Keratinocyte (primary cell): Measurements from ENCODE around the gene SWT1. TPM values are rescaled to one million over a fixed set of nuclear protein-coding genes. Genes with fewer than 3 reads are reported as not detected.

ENCODE experiments used
- DNase-seq: peaks from one replicate; pipeline ENCODE4 v3.0.0-alpha.2; 2011; ENCODE audit warnings: low read depth, missing footprints, low spot score
- FAIRE-seq: peaks from 2 replicates; lab custom pipeline; 2011; peaks lifted over from hg19 to GRCh38; lab: Jason Lieb, UNC
- H2AFZ ChIP-seq: 2 replicates; pipeline ENCODE4 v1.6.0; 2012; ENCODE audit warnings: low read length, control low read depth, inconsistent platforms; ENCODE audit not compliant: control insufficient read depth
- H3K27ac ChIP-seq: 2 replicates; pipeline ENCODE4 v1.5.1; 2011; ENCODE audit warnings: low read length; ENCODE audit not compliant: control insufficient read depth, insufficient read depth
- H3K27me3 ChIP-seq: 3 replicates; pipeline ENCODE4 v1.6.0; 2011; ENCODE audit warnings: low read length; ENCODE audit not compliant: control insufficient read depth, insufficient read depth; ENCODE audit errors: extremely low read depth
- H3K36me3 ChIP-seq, 2 experiments: 2 replicates in 1 of 2; 3 replicates in 1 of 2; pipeline ENCODE4 v1.5.1; 2011; ENCODE audit warnings: low read length in 2 of 2, mild to moderate bottlenecking in 1 of 2; ENCODE audit not compliant: control insufficient read depth in 2 of 2, insufficient read depth in 2 of 2; ENCODE audit errors: extremely low read depth in 1 of 2
- H3K4me1 ChIP-seq: 3 replicates; pipeline ENCODE4 v1.5.1; 2011; ENCODE audit warnings: low read length; ENCODE audit not compliant: control insufficient read depth, insufficient read depth; ENCODE audit errors: extremely low read depth
- H3K4me2 ChIP-seq: 3 replicates; pipeline ENCODE4 v1.6.0; 2011; ENCODE audit warnings: low read depth, low read length; ENCODE audit not compliant: control insufficient read depth, insufficient read depth; ENCODE audit errors: extremely low read depth
- H3K4me3 ChIP-seq, 3 experiments: fragments of 200-600 bp in 1 of 3; sonication (generic) in 1 of 3; 2 replicates in 2 of 3; 3 replicates in 1 of 3; pipeline ENCODE4 v1.5.1; 2011 to 2016; ENCODE audit warnings: low read length in 3 of 3, mild to moderate bottlenecking in 3 of 3, control low read depth in 2 of 3, inconsistent platforms in 1 of 3, low read depth in 1 of 3, mixed read lengths in 1 of 3, mixed run types in 1 of 3, moderate library complexity in 1 of 3; ENCODE audit not compliant: control insufficient read depth in 2 of 3, insufficient read depth in 2 of 3; ENCODE audit errors: extremely low read depth in 1 of 3
- H3K79me2 ChIP-seq: 2 replicates; pipeline ENCODE4 v1.6.0; 2012; ENCODE audit warnings: low read length; ENCODE audit not compliant: control insufficient read depth, insufficient read depth
- H3K9ac ChIP-seq: 3 replicates; pipeline ENCODE4 v1.6.0; 2011; ENCODE audit warnings: low read length; ENCODE audit not compliant: control insufficient read depth, insufficient read depth; ENCODE audit errors: extremely low read depth
- H3K9me1 ChIP-seq: 3 replicates; pipeline ENCODE4 v1.6.0; 2011; ENCODE audit warnings: low read length; ENCODE audit not compliant: control insufficient read depth, insufficient read depth; ENCODE audit errors: extremely low read depth
- H3K9me3 ChIP-seq: 2 replicates; pipeline ENCODE4 v1.5.1; 2012; ENCODE audit warnings: low read depth, low read length; ENCODE audit not compliant: control insufficient read depth
- H4K20me1 ChIP-seq: 3 replicates; pipeline ENCODE4 v1.6.0; 2011; ENCODE audit warnings: low read length; ENCODE audit not compliant: control insufficient read depth, insufficient read depth; ENCODE audit errors: extremely low read depth
- EZH2 ChIP-seq: IDR thresholded peaks from one replicate; pipeline ENCODE4 v1.6.1; 2012; ENCODE audit warnings: inconsistent platforms, mild to moderate bottlenecking, low read length, moderate library complexity
- dilution Hi-C: fragments of 300-500 bp; cut with MboI; formaldehyde crosslinking; loops from one replicate; pipeline ENCODE4 v1.7.0; 2020; ENCODE audit warnings: low sequenced_read_pairs; ENCODE audit not compliant: extremely low pct_ligation_motif_present
- polyA plus RNA-seq, 5 experiments: library from polyadenylated mRNA; depleted of rRNA in 3 of 5; stranded (reverse) in 3 of 5; stranded (forward) in 1 of 5; unstranded in 1 of 5; fragments of >200 nt; gene quantifications; 1 replicate in 1 of 5; 2 replicates in 3 of 5; 3 replicates in 1 of 5; pipeline versions ENCODE4 v1.2.1 to v1.2.3, GENCODE V29; 2011 to 2012; ENCODE audit warnings: missing spikeins in 2 of 5, low read depth in 1 of 5, low replicate concordance in 1 of 5
- TF ChIP-seq, protein P1 (sequence below), 3 experiments: IDR thresholded peaks in 1 of 3; conservative IDR thresholded peaks in 1 of 3; optimal IDR thresholded peaks in 1 of 3; 2 replicates in 2 of 3; 3 replicates in 1 of 3; pipeline versions ENCODE3 to v1.5.1; 2011; ENCODE audit warnings: low read length in 3 of 3, mild to moderate bottlenecking in 3 of 3, moderate library complexity in 2 of 3, control low read depth in 1 of 3, inconsistent platforms in 1 of 3; ENCODE audit not compliant: insufficient read depth in 2 of 3; ENCODE audit errors: extremely low read depth in 1 of 3

The SWT1 gene
- polyA plus RNA-seq, 1 donor (not counting 4 experiments of a cell fraction or from before 2014, with no cell fraction given), result 2.9 TPM

DNA sequence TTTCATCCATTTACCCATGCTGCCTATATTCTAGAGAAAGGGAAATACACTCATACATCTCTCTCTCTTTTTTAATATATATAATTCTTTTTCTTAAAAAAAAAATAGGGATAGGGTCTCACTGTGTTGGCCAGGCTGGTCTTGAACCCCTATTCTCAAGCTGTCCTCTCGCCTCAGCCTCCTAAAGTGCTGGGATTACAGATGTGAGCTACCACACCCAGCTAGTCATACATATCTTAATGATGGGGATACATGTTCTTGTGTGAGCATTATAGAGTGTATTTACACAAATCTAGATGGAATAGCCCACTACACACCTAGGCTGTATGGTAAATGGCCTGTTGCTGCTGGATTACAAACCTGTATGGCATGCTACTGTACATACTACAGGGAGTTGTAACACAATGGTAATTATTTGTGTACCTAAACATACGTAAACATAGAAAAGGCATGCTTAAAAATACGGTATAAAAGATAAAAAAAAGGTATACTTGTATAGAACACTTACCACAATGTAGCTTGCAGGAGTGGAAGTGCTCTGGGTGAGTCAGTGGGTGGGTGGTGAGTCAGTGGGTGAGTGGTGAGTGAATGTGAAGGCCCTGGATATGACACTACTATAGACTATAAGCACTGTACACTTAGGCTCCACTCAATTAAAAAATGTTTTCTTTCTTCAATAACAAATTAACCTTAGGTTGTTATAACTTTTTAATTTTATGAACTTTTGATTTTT is 87.2 kb downstream of the SWT1 start:
- Histone ChIP-seq H3K9me1 (no peaks in the 10 kb centered on the region), H2AFZ (no peak overlapping the region), H4K20me1 (no peaks in the 10 kb centered on the region), H3K36me3 (no peaks in the 10 kb centered on the region), H3K27ac (peak overlapping the region; percentile 3), H3K4me2 (no peak overlapping the region), H3K9ac (no peak overlapping the region), H3K4me3 (no peak overlapping the region), H3K9me3 (no peaks in the 10 kb centered on the region), H3K4me1 (peaks cover 8% of the 10 kb centered on the region), H3K27me3 (no peaks in the 10 kb centered on the region), H3K79me2 (no peaks in the 10 kb centered on the region)
- dilution Hi-C loops, result no loop called here
- peak; percentile 63 for DNase-seq
- peak; percentile 48 for FAIRE-seq
- TF ChIP-seq EZH2, result no peak
- TF ChIP-seq, protein P1, sequence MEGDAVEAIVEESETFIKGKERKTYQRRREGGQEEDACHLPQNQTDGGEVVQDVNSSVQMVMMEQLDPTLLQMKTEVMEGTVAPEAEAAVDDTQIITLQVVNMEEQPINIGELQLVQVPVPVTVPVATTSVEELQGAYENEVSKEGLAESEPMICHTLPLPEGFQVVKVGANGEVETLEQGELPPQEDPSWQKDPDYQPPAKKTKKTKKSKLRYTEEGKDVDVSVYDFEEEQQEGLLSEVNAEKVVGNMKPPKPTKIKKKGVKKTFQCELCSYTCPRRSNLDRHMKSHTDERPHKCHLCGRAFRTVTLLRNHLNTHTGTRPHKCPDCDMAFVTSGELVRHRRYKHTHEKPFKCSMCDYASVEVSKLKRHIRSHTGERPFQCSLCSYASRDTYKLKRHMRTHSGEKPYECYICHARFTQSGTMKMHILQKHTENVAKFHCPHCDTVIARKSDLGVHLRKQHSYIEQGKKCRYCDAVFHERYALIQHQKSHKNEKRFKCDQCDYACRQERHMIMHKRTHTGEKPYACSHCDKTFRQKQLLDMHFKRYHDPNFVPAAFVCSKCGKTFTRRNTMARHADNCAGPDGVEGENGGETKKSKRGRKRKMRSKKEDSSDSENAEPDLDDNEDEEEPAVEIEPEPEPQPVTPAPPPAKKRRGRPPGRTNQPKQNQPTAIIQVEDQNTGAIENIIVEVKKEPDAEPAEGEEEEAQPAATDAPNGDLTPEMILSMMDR (optimal IDR thresholded peaks at IDR 0.05 in 1 of 3, IDR thresholded peaks at IDR 0.05 in 1 of 3, conservative IDR thresholded peaks at IDR 0.05 in 1 of 3; ENCODE audit: extremely low read depth in 1 of 3, insufficient read depth in 2 of 3, low read length in 3 of 3), result no peak

DNA sequence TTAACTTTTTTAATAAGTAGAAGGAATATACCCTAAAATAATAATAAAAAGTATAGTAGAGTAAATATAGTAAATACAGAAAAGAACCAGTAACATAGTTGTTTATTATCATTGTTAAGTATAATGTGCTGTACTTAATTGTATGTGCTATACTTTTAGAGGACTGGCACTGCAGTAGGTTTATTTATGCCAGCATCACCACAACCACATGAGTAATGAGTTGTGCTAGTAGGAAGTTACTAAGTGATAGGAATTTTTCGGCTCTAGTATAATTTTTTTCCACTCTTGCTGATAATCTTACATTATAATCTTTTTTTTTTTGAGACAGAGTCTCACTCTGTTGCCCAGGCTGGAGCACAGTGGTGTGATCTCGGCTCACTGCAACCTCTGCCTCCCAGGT is 88.5 kb downstream of the SWT1 start:
- H3K9me3 ChIP-seq, result no peaks in the 10 kb centered on the region
- no peak for TF ChIP-seq EZH2
- TF ChIP-seq, protein P1 (optimal IDR thresholded peaks at IDR 0.05 in 1 of 3, IDR thresholded peaks at IDR 0.05 in 1 of 3, conservative IDR thresholded peaks at IDR 0.05 in 1 of 3; ENCODE audit: extremely low read depth in 1 of 3, insufficient read depth in 2 of 3, low read length in 3 of 3), result no peak
- no peaks in the 10 kb centered on the region for H3K27me3 ChIP-seq
- FAIRE-seq (no peak), DNase-seq (no peak)
- no peak overlapping the region for H2AFZ ChIP-seq
- no peak overlapping the region for H3K4me2 ChIP-seq
- no peak overlapping the region for H3K27ac ChIP-seq
- no peaks in the 10 kb centered on the region for H3K79me2 ChIP-seq
- H3K36me3 ChIP-seq, result no peaks in the 10 kb centered on the region
- H4K20me1 ChIP-seq, result no peaks in the 10 kb centered on the region
- no peak overlapping the region for H3K9ac ChIP-seq
- peaks cover 8% of the 10 kb centered on the region for H3K4me1 ChIP-seq
- no peak overlapping the region for H3K4me3 ChIP-seq
- dilution Hi-C loops, result no loop called here
- no peaks in the 10 kb centered on the region for H3K9me1 ChIP-seq
